Right renal cortex interstitium (tissue), 3 donors: ENCODE results near the gene HSH2D. TPM values are rescaled to one million over a fixed set of nuclear protein-coding genes. Genes with fewer than 3 reads are reported as not detected.
"Not testable (repeated sequence)": the region's sequence is repeated elsewhere in the genome, so short reads cannot be mapped to it uniquely, and the experiment has no call there.

Source experiments
- DNase-seq, 3 donors: peaks; one replicate each; pipeline ENCODE4 v3.0.0-alpha.2; 2013; ENCODE audit warnings: low read depth in 3 of 3, low spot score in 2 of 3
- polyA plus RNA-seq, 3 donors: library from polyadenylated mRNA; unstranded; fragments of 120-200 nt; gene quantifications; one replicate each; pipeline ENCODE4 v1.2.1, GENCODE V29; 2013; ENCODE audit not compliant: insufficient read length in 3 of 3

Gene HSH2D
- polyA plus RNA-seq, 3 donors: 0.19 to 0.35 (median 0.28) TPM

- DNase-seq: no peak
Measured at GRCh38 chr19:16154557-16154956, 11.1 kb downstream of the HSH2D start.

- no peak for DNase-seq
Measured at GRCh38 chr19:16155128-16155527, 11.6 kb downstream of the HSH2D start.

- no peak for DNase-seq
Measured at GRCh38 chr19:16156904-16157303, 13.4 kb downstream of the HSH2D start.

DNA sequence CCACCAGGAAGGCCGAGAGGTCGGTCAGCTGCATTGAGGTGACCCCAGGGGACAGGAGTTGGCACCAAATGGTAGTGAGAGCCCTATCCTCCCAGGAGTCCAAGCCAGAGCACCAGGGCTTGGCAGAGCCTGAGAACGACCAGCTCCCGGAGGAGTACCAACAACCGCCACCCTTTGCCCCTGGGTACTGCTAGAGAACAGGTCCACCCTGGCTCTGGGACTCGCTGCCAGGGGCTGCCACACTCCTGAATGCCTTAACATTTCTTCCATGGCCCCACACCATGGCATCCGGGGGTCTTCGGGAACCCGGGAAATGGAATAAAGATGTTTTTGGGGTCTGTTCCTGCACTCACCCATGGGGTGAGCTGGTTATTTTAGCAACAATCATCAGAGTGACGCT is 14.1 kb downstream of the HSH2D start:
- no peak for DNase-seq

DNA sequence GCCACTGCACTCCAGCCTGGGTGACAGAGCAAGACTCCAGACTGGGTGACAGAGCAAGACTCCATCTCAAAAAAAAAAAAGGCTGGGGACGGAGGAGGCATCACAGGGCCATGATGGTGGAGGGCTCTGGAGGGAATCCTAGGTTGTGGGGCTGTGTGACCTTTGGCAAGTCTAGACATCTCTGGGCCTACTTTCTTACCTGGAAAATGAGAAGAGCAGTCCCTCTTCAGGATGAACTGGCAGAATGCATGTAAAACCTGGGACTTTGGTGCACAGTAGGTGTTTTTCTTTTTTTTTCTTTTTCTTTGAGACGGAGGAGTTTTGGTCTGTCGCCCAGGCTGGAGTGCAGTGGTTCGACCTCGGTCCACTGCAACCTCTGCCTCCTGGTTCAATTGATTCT is 16.2 kb downstream of the HSH2D start:
- no peak for DNase-seq

- no peak for DNase-seq
Measured at GRCh38 chr19:16160445-16160942, 17.0 kb downstream of the HSH2D start.

DNA sequence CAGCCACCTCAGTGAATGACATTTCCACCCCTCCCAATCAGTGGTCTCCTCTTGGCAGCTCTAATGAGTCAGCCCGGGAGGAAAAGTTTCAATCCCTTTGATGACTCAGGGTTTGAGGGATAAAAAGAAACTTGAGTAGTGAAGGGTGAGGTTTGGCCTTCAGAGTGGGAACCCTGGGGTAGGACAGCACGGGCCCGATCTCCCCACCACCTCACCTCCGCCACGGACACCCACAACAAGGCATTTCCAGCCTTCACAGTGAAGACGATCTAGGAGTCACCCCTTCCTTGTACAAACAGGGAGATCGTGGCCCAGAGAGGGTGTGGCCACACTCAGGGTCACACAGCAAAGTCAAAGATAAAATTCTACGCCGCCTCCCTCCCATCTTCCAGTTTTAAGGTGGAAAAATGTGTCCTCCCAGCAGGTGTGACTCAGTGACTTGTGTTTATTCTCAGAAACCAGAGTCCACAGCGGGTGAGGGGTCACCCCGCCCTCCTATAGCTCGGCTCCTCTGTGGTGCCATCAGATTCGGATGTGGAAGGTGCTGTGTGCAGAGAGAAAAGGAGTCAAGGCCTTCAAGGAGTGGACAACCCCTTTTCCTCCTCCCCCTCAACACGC is 17.6 kb downstream of the HSH2D start:
- DNase-seq: no peak

DNA sequence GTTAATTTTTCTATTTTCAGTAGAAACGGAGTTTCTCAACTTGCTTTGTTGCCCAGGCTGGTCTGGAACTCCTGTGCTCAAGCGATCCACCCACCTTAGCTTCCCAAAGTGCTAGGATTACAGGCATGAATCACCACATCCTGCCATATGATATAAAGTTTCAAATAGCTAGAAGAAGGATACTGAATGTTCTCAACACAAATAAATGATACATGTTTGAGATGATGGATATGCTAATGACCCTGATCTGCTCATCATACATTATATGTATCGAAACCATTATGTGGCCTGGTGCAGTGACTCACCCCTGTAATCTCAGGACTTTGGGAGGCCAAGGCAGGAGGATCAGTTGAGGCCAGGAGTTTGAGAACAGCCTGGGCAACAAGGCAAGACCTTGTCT is 18.4 kb downstream of the HSH2D start:
- DNase-seq: no peak

GRCh38 chr19:16164222-16164890 is 20.9 kb downstream of the HSH2D start:
- DNase-seq: no peak

- no peak for DNase-seq
Measured at GRCh38 chr19:16166417-16166816, 22.9 kb downstream of the HSH2D start.

GRCh38 chr19:16167055-16167454 is 23.6 kb downstream of the HSH2D start:
- DNase-seq: no peak

- no peak for DNase-seq
Measured at GRCh38 chr19:16168465-16169081, 25.1 kb downstream of the HSH2D start.

- no peak for DNase-seq
Measured at GRCh38 chr19:16170134-16170533, 26.6 kb downstream of the HSH2D start.

DNA sequence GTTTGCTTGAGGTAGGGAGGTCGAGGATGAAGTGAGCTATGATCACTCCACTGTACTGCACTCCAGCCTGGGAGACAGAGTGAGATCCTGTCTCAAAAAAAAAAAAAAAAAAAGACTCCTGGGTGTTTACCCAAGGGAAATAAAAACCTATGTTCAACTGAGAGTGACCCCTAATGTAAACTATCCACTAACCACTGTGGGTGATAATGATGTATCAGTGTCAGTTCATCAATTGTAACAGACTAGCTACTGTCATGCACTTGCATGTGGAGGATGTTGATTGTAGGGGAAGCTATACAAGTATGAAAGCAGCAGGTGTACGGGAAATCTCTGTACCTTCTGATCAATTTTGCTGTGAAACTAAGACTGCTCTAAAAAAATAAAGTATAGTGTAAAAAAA is 32.5 kb downstream of the HSH2D start:
- no peak for DNase-seq

GRCh38 chr19:16178866-16179265 is 35.4 kb downstream of the HSH2D start:
- not testable (repeated sequence) for DNase-seq

DNA sequence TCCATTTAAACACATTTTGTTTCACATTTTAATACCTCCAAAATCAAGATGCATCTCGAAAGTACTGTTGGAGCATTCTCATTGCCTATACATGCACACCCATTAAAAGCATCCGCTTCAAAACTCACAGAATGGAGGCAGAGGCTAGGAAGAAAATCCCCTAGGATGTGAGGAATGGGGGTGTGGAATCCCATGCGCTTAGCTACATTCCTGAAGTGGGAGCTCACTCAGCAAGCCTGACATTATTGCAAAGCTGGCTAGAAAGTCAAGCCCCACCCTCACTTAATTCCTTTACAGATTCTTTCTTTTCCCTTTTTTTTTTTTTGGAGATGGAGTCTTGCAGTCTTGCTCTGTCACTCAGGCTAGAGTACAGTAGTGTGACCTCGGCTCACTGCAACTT is 37.1 kb downstream of the HSH2D start:
- no peak for DNase-seq

DNA sequence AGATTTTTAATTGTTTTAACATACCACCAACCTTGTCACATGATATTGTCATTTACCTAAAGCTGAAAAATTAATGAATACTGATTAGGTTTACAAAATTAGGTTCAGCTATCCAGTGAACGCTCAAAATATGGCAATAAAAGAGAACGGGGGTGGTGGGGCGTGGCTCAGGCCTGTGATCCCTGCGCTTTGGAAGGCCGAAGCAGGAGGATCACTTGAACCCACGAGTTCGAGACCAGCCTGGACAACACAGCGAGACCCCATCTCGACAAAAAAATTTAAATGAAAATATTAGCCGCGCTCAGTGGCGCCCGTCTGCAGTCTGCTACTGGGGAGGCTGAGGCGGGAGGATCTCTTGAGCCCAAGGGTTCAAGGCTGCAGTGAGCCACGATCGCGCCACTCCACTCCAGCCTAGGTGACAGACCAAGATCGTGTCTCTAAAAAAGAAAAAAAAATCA is 41.2 kb downstream of the HSH2D start:
- DNase-seq: no peak

DNA sequence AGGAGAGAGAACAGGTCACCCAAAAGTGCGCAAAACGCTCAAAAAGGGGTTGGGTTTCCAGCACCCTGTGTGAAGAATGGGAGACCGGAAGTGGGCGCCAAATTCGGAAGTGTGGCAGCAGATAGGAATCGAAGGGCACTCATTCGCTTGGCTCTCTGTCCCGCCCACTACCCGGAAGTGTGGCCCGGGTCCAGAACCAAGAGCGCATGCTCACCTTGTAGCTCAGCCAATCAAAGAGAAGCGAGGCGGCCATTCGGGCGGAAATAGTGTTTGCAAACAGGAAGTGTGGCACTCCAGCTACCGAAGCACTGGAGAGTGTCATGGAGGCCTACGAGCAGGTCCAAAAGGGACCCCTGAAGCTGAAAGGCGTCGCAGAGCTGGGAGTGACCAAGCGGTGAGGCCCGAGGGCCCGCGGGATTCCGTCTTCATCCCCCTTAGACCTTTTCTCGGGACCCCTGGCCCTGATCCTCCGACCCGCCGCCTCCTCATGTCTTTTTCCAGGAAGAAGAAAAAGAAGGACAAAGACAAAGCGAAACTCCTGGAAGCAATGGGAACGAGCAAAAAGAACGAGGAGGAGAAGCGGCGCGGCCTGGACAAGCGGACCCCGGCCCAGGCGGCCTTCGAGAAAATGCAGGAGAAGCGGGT is 41.8 kb downstream of the HSH2D start, which contains the start of gene FAM32A:
Gene FAM32A, plus strand, starts transcription at position 288 of the 645 bp plus-strand sequence. Its CDS starts 33 bp downstream, at position 321.
- peak; percentile 97 to 99 (median 99) for DNase-seq

- peak in 2 of 3 donors; percentile 8 to 23 for DNase-seq
Measured at GRCh38 chr19:16185768-16186123, 42.3 kb downstream of the HSH2D start.

GRCh38 chr19:16188521-16188920 is 45.0 kb downstream of the HSH2D start:
- no peak for DNase-seq

- DNase-seq: no peak
Measured at GRCh38 chr19:16190198-16190597, 46.7 kb downstream of the HSH2D start.
